ENCODE results near the gene SLC5A10.
"Not testable (repeated sequence)": the region's sequence is repeated elsewhere in the genome, so short reads cannot be mapped to it uniquely, and the experiment has no call there.

The SLC5A10 gene

DNA sequence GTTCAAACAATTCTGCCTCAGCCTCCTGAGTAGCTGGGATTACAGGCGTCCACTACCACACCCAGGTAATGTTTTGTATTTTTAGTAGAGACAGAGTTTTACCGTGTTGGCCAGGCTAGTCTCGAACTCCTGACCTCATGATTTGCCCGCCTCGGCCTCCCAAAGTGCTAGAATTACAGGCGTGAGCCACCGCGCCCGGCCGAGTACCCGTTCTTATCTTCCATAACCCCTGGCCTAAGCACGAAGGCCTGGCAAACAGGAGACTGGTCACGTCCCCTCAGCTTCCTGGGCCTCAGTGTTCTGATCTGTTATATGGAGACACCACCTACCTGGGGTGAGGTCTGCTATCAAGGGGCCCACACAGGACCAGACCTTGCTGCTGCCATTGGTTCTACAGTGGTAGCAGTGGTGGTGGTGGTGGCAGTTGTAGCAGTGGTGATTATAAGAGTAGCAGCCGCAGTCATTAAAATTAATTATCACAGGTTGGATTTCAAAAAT lies 1.3 kb downstream of the SLC5A10 start:
- Histone ChIP-seq H3K36me3 (ENCODE audit: insufficient read depth) (no peaks in the 10 kb centered on the region), H3K4me3 (IDR thresholded peaks at IDR 0.05; ENCODE audit: insufficient read depth, low read depth, low read length) (no peak overlapping the region), H4K20me1 (ENCODE audit: insufficient read depth) (no peaks in the 10 kb centered on the region), H3K4me2 (no peak overlapping the region), H3K79me2 (ENCODE audit: insufficient read depth, low read depth) (no peaks in the 10 kb centered on the region), H3K4me1 (ENCODE audit: low read depth, poor library complexity, severe bottlenecking) (no peaks in the 10 kb centered on the region), H3K9ac (no peak overlapping the region), H3K27me3 (ENCODE audit: insufficient read depth, low read depth) (no peaks in the 10 kb centered on the region), H2AFZ (ENCODE audit: low read depth) (no peak overlapping the region), H3K27ac (no peak overlapping the region)
- TF ChIP-seq, protein P1, sequence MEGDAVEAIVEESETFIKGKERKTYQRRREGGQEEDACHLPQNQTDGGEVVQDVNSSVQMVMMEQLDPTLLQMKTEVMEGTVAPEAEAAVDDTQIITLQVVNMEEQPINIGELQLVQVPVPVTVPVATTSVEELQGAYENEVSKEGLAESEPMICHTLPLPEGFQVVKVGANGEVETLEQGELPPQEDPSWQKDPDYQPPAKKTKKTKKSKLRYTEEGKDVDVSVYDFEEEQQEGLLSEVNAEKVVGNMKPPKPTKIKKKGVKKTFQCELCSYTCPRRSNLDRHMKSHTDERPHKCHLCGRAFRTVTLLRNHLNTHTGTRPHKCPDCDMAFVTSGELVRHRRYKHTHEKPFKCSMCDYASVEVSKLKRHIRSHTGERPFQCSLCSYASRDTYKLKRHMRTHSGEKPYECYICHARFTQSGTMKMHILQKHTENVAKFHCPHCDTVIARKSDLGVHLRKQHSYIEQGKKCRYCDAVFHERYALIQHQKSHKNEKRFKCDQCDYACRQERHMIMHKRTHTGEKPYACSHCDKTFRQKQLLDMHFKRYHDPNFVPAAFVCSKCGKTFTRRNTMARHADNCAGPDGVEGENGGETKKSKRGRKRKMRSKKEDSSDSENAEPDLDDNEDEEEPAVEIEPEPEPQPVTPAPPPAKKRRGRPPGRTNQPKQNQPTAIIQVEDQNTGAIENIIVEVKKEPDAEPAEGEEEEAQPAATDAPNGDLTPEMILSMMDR (conservative IDR thresholded peaks at IDR 0.05; ENCODE audit: low read depth, low read length) = no peak

GRCh38 chr17:18954321-18954720 lies 2.4 kb downstream of the SLC5A10 start:
- H2AFZ ChIP-seq (ENCODE audit: low read depth) = no peak overlapping the region
- H3K27ac ChIP-seq = no peak overlapping the region
- H3K4me3 ChIP-seq (IDR thresholded peaks at IDR 0.05; ENCODE audit: insufficient read depth, low read depth, low read length) = no peak overlapping the region
- H3K4me1 ChIP-seq (ENCODE audit: low read depth, poor library complexity, severe bottlenecking) = no peaks in the 10 kb centered on the region
- H3K36me3 ChIP-seq (ENCODE audit: insufficient read depth) = no peaks in the 10 kb centered on the region
- no peaks in the 10 kb centered on the region for H3K27me3 ChIP-seq (ENCODE audit: insufficient read depth, low read depth)
- no peaks in the 10 kb centered on the region for H4K20me1 ChIP-seq (ENCODE audit: insufficient read depth)
- TF ChIP-seq, protein P1 (conservative IDR thresholded peaks at IDR 0.05; ENCODE audit: low read depth, low read length) = no peak
- H3K79me2 ChIP-seq (ENCODE audit: insufficient read depth, low read depth) = no peaks in the 10 kb centered on the region
- no peak overlapping the region for H3K9ac ChIP-seq
- no peak overlapping the region for H3K4me2 ChIP-seq

DNA sequence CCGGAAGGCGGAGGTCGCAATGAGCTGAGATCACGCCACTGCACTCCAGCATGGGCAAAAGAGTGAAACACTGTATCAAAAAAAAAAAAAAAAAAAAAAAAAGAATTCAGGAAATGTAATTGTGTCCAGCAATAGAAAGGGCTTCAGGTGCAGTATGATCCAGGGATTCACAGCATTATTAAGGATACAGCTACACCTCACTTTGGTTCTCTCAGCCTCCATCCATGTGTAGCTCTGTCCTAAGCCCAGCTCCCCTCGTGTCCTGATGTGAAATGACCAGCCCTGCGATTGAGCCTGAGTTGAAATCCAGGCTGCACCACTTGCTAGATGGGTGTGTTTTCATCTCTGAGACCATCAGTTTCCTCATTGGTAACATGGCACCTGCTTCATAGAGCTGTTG lies 3.0 kb downstream of the SLC5A10 start:
- TF ChIP-seq, protein P1 (conservative IDR thresholded peaks at IDR 0.05; ENCODE audit: low read depth, low read length) = no peak
- H3K4me1 ChIP-seq (ENCODE audit: low read depth, poor library complexity, severe bottlenecking) = no peaks in the 10 kb centered on the region
- H3K36me3 ChIP-seq (ENCODE audit: insufficient read depth) = no peaks in the 10 kb centered on the region
- no peak overlapping the region for H3K4me2 ChIP-seq
- no peaks in the 10 kb centered on the region for H4K20me1 ChIP-seq (ENCODE audit: insufficient read depth)
- H3K9ac ChIP-seq = no peak overlapping the region
- no peaks in the 10 kb centered on the region for H3K79me2 ChIP-seq (ENCODE audit: insufficient read depth, low read depth)
- no peak overlapping the region for H3K27ac ChIP-seq
- no peaks in the 10 kb centered on the region for H3K27me3 ChIP-seq (ENCODE audit: insufficient read depth, low read depth)
- no peak overlapping the region for H2AFZ ChIP-seq (ENCODE audit: low read depth)
- no peak overlapping the region for H3K4me3 ChIP-seq (IDR thresholded peaks at IDR 0.05; ENCODE audit: insufficient read depth, low read depth, low read length)

- H3K79me2 ChIP-seq (ENCODE audit: insufficient read depth, low read depth); H3K36me3 ChIP-seq (ENCODE audit: insufficient read depth); H3K4me2 ChIP-seq; H3K4me3 ChIP-seq (IDR thresholded peaks at IDR 0.05; ENCODE audit: insufficient read depth, low read depth, low read length); H3K27me3 ChIP-seq (ENCODE audit: insufficient read depth, low read depth); H3K27ac ChIP-seq; H3K4me1 ChIP-seq (ENCODE audit: low read depth, poor library complexity, severe bottlenecking); H2AFZ ChIP-seq (ENCODE audit: low read depth); H4K20me1 ChIP-seq (ENCODE audit: insufficient read depth); H3K9ac ChIP-seq: not testable (repeated sequence)
These were observed 4.1 kb downstream of the SLC5A10 start for GRCh38 chr17:18956021-18956420.

DNA sequence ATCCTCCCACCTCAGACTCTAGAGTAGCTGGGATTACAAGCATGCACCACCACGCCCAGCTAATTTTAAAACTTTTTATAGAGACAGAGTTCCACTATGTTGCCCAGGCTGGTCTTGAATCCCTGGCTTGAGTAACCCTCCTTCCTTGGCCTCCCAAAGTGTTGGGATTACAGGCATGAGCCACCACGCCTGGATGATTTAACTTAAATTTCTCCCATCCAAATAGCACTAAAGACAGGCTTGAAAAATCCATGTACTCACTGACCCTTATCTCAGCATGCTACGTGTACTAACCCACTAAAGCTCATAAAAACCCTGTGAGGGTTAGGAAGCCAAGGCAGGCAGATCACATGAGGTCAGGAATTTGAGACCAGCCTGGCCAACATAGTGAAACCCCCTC lies 4.6 kb downstream of the SLC5A10 start:
- no peak overlapping the region for H3K27ac ChIP-seq
- H3K4me1 ChIP-seq (ENCODE audit: low read depth, poor library complexity, severe bottlenecking) = no peaks in the 10 kb centered on the region
- no peaks in the 10 kb centered on the region for H3K36me3 ChIP-seq (ENCODE audit: insufficient read depth)
- no peak overlapping the region for H3K4me2 ChIP-seq
- no peak overlapping the region for H3K9ac ChIP-seq
- no peaks in the 10 kb centered on the region for H3K79me2 ChIP-seq (ENCODE audit: insufficient read depth, low read depth)
- no peaks in the 10 kb centered on the region for H3K27me3 ChIP-seq (ENCODE audit: insufficient read depth, low read depth)
- no peaks in the 10 kb centered on the region for H4K20me1 ChIP-seq (ENCODE audit: insufficient read depth)
- TF ChIP-seq, protein P1 (conservative IDR thresholded peaks at IDR 0.05; ENCODE audit: low read depth, low read length) = no peak
- no peak overlapping the region for H3K4me3 ChIP-seq (IDR thresholded peaks at IDR 0.05; ENCODE audit: insufficient read depth, low read depth, low read length)
- H2AFZ ChIP-seq (ENCODE audit: low read depth) = no peak overlapping the region

Data from KMS-11 (cell line).